Measurements from ENCODE around the gene DCC. TPM values are rescaled to one million over a fixed set of nuclear protein-coding genes. Genes with fewer than 3 reads are reported as not detected.

The DCC gene
- total RNA-seq, 4 donors from 2014 or later: 0.94 TPM; not detected in 3

- Histone ChIP-seq H3K27ac (no peak overlapping the region), H3K4me1 (no peaks in the 10 kb centered on the region), H3K36me3 (no peaks in the 10 kb centered on the region), H3K4me3 (replicated peaks in 1 of 3) (no peak overlapping the region), H3K9me3 (no peaks in the 10 kb centered on the region), H3K27me3 (no peaks in the 10 kb centered on the region)
- DNase-seq: no peak
- TF ChIP-seq, protein P1, sequence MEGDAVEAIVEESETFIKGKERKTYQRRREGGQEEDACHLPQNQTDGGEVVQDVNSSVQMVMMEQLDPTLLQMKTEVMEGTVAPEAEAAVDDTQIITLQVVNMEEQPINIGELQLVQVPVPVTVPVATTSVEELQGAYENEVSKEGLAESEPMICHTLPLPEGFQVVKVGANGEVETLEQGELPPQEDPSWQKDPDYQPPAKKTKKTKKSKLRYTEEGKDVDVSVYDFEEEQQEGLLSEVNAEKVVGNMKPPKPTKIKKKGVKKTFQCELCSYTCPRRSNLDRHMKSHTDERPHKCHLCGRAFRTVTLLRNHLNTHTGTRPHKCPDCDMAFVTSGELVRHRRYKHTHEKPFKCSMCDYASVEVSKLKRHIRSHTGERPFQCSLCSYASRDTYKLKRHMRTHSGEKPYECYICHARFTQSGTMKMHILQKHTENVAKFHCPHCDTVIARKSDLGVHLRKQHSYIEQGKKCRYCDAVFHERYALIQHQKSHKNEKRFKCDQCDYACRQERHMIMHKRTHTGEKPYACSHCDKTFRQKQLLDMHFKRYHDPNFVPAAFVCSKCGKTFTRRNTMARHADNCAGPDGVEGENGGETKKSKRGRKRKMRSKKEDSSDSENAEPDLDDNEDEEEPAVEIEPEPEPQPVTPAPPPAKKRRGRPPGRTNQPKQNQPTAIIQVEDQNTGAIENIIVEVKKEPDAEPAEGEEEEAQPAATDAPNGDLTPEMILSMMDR (IDR thresholded peaks at IDR 0.05): no peak
- no peak for TF ChIP-seq POLR2A (IDR thresholded peaks at IDR 0.05)
- intact Hi-C loops (cut with DNase I): no loop called here
- WGBS, 2 donors: 58 to 64% methylated on average over 6 of the region's 6 CpGs
These were observed 652.0 kb downstream of the DCC start for GRCh38 chr18:52992041-52992440.

DNA sequence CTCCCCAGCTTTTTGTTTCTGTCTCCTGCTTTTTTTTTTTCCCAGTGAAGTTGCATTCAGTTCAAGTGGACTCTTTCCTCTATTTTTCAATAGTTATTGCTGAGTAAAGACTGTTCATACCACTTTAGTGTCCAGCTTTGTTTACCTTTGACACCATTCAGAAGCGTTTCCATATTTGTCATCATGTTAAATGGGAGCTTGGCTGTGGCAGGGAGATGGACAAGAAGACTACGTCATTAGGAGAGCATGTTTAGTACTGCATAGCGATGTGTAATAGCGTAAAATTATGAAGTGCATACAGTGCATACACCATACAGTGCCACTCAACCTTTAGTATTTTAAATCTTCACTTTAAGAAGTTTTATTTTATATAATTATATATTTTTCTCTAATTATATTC lies 655.9 kb downstream of the DCC start:
- no peaks in the 10 kb centered on the region for H3K36me3 ChIP-seq
- H3K4me1 ChIP-seq: no peaks in the 10 kb centered on the region
- H3K27me3 ChIP-seq: no peaks in the 10 kb centered on the region
- TF ChIP-seq POLR2A (IDR thresholded peaks at IDR 0.05): no peak
- TF ChIP-seq, protein P1 (IDR thresholded peaks at IDR 0.05): no peak
- intact Hi-C loops (cut with DNase I): no loop called here
- WGBS, 2 donors: 85 to 89% methylated on average over 4 of the region's 4 CpGs
- no peak overlapping the region for H3K27ac ChIP-seq
- H3K4me3 ChIP-seq (replicated peaks in 1 of 3): no peak overlapping the region
- no peak for DNase-seq
- H3K9me3 ChIP-seq: no peaks in the 10 kb centered on the region

- Histone ChIP-seq H3K27me3 (no peaks in the 10 kb centered on the region), H3K4me1 (no peaks in the 10 kb centered on the region), H3K9me3 (no peaks in the 10 kb centered on the region), H3K27ac (no peak overlapping the region), H3K4me3 (replicated peaks in 1 of 3) (no peak overlapping the region), H3K36me3 (no peaks in the 10 kb centered on the region)
- WGBS, 2 donors: 84 to 93% methylated on average over 2 of the region's 2 CpGs
- no peak for DNase-seq
- TF ChIP-seq, protein P1 (IDR thresholded peaks at IDR 0.05): no peak
- TF ChIP-seq POLR2A (IDR thresholded peaks at IDR 0.05): no peak
- intact Hi-C loops (cut with DNase I): no loop called here
These were observed 659.6 kb downstream of the DCC start for GRCh38 chr18:52999633-53000032.

DNA sequence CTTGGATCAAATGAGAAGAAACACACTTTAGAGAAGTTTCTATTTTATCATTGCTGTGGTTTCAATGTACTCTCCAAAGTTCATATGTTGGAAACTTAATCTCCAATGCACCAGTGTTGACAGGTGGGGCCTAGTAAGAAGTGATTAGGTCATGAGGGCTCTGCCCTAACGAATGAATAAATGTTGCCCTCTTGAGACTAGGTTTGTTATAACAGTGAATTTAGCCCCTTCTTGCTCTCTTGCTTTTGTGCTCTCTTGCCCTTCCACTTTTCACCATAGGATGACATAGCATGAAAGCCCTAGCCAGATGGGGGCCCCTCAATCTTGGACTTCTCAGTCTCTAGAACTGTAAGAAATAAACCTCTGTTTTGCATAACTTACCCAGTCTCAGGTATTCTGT lies 664.8 kb downstream of the DCC start:
- Histone ChIP-seq H3K4me3 (replicated peaks in 1 of 3) (no peak overlapping the region), H3K27ac (no peak overlapping the region), H3K4me1 (no peaks in the 10 kb centered on the region), H3K36me3 (no peaks in the 10 kb centered on the region), H3K9me3 (no peaks in the 10 kb centered on the region), H3K27me3 (no peaks in the 10 kb centered on the region)
- TF ChIP-seq POLR2A (IDR thresholded peaks at IDR 0.05): no peak
- TF ChIP-seq, protein P1 (IDR thresholded peaks at IDR 0.05): no peak
- intact Hi-C loops (cut with DNase I): no loop called here
- 27% methylated on average over 1 of the region's 1 CpG for WGBS, 2 donors
- no peak for DNase-seq

- intact Hi-C loops (cut with DNase I): no loop called here
- Histone ChIP-seq H3K9me3 (no peaks in the 10 kb centered on the region), H3K4me1 (no peaks in the 10 kb centered on the region), H3K36me3 (no peaks in the 10 kb centered on the region), H3K27me3 (no peaks in the 10 kb centered on the region), H3K27ac (no peak overlapping the region), H3K4me3 (replicated peaks in 1 of 3) (no peak overlapping the region)
- 62 to 63% methylated on average over 2 of the region's 2 CpGs for WGBS, 2 donors
- no peak for DNase-seq
- TF ChIP-seq POLR2A (IDR thresholded peaks at IDR 0.05): no peak
- TF ChIP-seq, protein P1 (IDR thresholded peaks at IDR 0.05): no peak
These were observed 678.8 kb downstream of the DCC start for GRCh38 chr18:53018791-53019190.

Data from thyroid gland (tissue), 4 donors.